GM19467 (cell line): ENCODE data around the gene DMD.

ENCODE experiments used
- ATAC-seq: cut with Tn5 transposase; IDR thresholded peaks from one replicate; pipeline ENCODE4 v1.9.1; 2021; ENCODE audit warnings: mild to moderate bottlenecking, moderate library complexity; ENCODE audit not compliant: unreplicated experiment

The DMD gene

GRCh38 chrX:33045245-33045644 lies 166.1 kb downstream of the DMD start:
- no peak for ATAC-seq

- ATAC-seq = no peak
Observed at GRCh38 chrX:33041141-33041540, 170.2 kb downstream of the DMD start.

GRCh38 chrX:33032700-33033099 lies 178.6 kb downstream of the DMD start:
- ATAC-seq = no peak

- ATAC-seq = no peak
Observed at GRCh38 chrX:33014949-33015348, 196.4 kb downstream of the DMD start.

- ATAC-seq = no peak
Observed at GRCh38 chrX:33014086-33014485, 197.3 kb downstream of the DMD start.

- no peak for ATAC-seq
Observed at GRCh38 chrX:33001107-33001506, 210.2 kb downstream of the DMD start.

- no peak for ATAC-seq
Observed at GRCh38 chrX:32998776-32999175, 212.6 kb downstream of the DMD start.

GRCh38 chrX:32995427-32995826 lies 215.9 kb downstream of the DMD start:
- no peak for ATAC-seq

- ATAC-seq = no peak
Observed at GRCh38 chrX:32987142-32987541, 224.2 kb downstream of the DMD start.

GRCh38 chrX:32985544-32985943 lies 225.8 kb downstream of the DMD start:
- ATAC-seq = no peak

- no peak for ATAC-seq
Observed at GRCh38 chrX:32966821-32967355, 244.5 kb downstream of the DMD start.

- ATAC-seq = no peak
Observed at GRCh38 chrX:32954125-32954524, 257.2 kb downstream of the DMD start.

- no peak for ATAC-seq
Observed at GRCh38 chrX:32948130-32948529, 263.2 kb downstream of the DMD start.

- ATAC-seq = no peak
Observed at GRCh38 chrX:32937043-32937442, 274.3 kb downstream of the DMD start.

- ATAC-seq = no peak
Observed at GRCh38 chrX:32933548-32933947, 277.8 kb downstream of the DMD start.

GRCh38 chrX:32929040-32929439 lies 282.3 kb downstream of the DMD start:
- ATAC-seq = no peak

- ATAC-seq = no peak
Observed at GRCh38 chrX:32896088-32896487, 315.3 kb downstream of the DMD start.

GRCh38 chrX:32894679-32895078 lies 316.7 kb downstream of the DMD start:
- ATAC-seq = no peak

- ATAC-seq = no peak
Observed at GRCh38 chrX:32893751-32894150, 317.6 kb downstream of the DMD start.

GRCh38 chrX:32877592-32877991 lies 333.8 kb downstream of the DMD start:
- ATAC-seq = no peak

- no peak for ATAC-seq
Observed at GRCh38 chrX:32874839-32875238, 336.5 kb downstream of the DMD start.

- no peak for ATAC-seq
Observed at GRCh38 chrX:32873786-32874185, 337.6 kb downstream of the DMD start.

GRCh38 chrX:32871636-32872035 lies 339.7 kb downstream of the DMD start:
- no peak for ATAC-seq

GRCh38 chrX:32868524-32868895 lies 342.8 kb downstream of the DMD start:
- ATAC-seq = no peak
